Suprapubic skin (tissue), 3 donors: ENCODE data around the gene SPDYE6.
"Not testable (repeated sequence)": the region's sequence is repeated elsewhere in the genome, so short reads cannot be mapped to it uniquely, and the experiment has no call there.

Experiments used
- CTCF ChIP-seq, 2 donors: fragments of 200-600 bp in 1 of 2; fragments of 450-650 bp in 1 of 2; sonication (generic) in 1 of 2; IDR thresholded peaks; one replicate each; pipeline ENCODE4 v1.5.1; 2016 to 2019; ENCODE audit warnings: antibody characterized with exemption in 2 of 2, mild to moderate bottlenecking in 1 of 2, moderate library complexity in 1 of 2
- EP300 ChIP-seq: sonication (generic); formaldehyde crosslinking; IDR thresholded peaks from one replicate; pipeline ENCODE4 v1.6.1; 2017; ENCODE audit warnings: antibody characterized with exemption
- POLR2A ChIP-seq, 2 donors: fragments of 450-650 bp; IDR thresholded peaks; one replicate each; pipeline ENCODE4 v1.6.1; 2017; ENCODE audit warnings: antibody characterized with exemption in 2 of 2, mild to moderate bottlenecking in 2 of 2, moderate library complexity in 2 of 2

DNA sequence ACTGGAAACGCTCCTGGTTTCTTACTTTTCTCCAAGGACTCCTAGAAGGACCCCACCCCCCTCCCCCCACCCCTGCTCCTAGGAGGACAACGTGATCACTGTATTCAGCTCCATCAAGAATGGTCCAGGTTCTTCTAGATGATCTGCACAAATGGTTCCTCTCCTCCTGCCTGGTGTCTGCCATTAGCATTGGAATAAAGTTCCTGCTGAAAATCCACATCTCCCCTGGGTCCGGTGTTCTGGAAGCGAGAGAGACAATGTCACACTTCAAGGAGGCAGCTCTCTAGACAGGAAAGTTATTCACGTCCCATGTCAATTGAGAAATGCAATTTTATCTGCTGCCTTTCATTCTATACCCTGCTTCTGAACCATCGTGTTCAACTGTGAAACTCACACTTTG, 9.3 kb downstream of the SPDYE6 start:
- not testable (repeated sequence) for TF ChIP-seq CTCF (IDR thresholded peaks at IDR 0.05); POLR2A (IDR thresholded peaks at IDR 0.05); EP300
